ENCODE measurements around the gene TEX51. TPM values are rescaled to one million over a fixed set of nuclear protein-coding genes. Genes with fewer than 3 reads are reported as not detected.

Gene TEX51
- total and polyA plus RNA-seq, 2 experiments from 2014 or later: not detected

GRCh38 chr2:126858436-126858835, 40.3 kb upstream of the TEX51 start:
- DNase-seq (ENCODE audit: low read depth in 1 of 2, low spot score in 1 of 2): no peak
- TF ChIP-seq CTCF (IDR thresholded peaks at IDR 0.05; ENCODE audit: low read depth, low read length): no peak
- no peaks in the 10 kb centered on the region for H3K36me3 ChIP-seq
- H3K4me1 ChIP-seq (ENCODE audit: low read depth): peaks cover 8% of the 10 kb centered on the region
- no peaks in the 10 kb centered on the region for H3K9me3 ChIP-seq (ENCODE audit: low read depth)
- no peak overlapping the region for H3K4me3 ChIP-seq
- H3K27ac ChIP-seq: no peak overlapping the region
- no peaks in the 10 kb centered on the region for H3K27me3 ChIP-seq

- Histone ChIP-seq H3K36me3 (no peaks in the 10 kb centered on the region), H3K4me3 (no peak overlapping the region), H3K27me3 (no peaks in the 10 kb centered on the region), H3K9me3 (ENCODE audit: low read depth) (no peaks in the 10 kb centered on the region), H3K27ac (no peak overlapping the region), H3K4me1 (ENCODE audit: low read depth) (peaks cover 8% of the 10 kb centered on the region)
- no peak for TF ChIP-seq CTCF (IDR thresholded peaks at IDR 0.05; ENCODE audit: low read depth, low read length)
- no peak for DNase-seq (ENCODE audit: low read depth in 1 of 2, low spot score in 1 of 2)
These were observed 39.7 kb upstream of the TEX51 start for GRCh38 chr2:126858991-126859390.

- H3K36me3 ChIP-seq: no peaks in the 10 kb centered on the region
- H3K4me3 ChIP-seq: no peak overlapping the region
- TF ChIP-seq CTCF (IDR thresholded peaks at IDR 0.05; ENCODE audit: low read depth, low read length): no peak
- H3K9me3 ChIP-seq (ENCODE audit: low read depth): no peaks in the 10 kb centered on the region
- peaks cover 8% of the 10 kb centered on the region for H3K4me1 ChIP-seq (ENCODE audit: low read depth)
- no peak overlapping the region for H3K27ac ChIP-seq
- no peak for DNase-seq (ENCODE audit: low read depth in 1 of 2, low spot score in 1 of 2)
- no peaks in the 10 kb centered on the region for H3K27me3 ChIP-seq
These were observed 39.1 kb upstream of the TEX51 start for GRCh38 chr2:126859631-126860030.

GRCh38 chr2:126860385-126860784, 38.3 kb upstream of the TEX51 start:
- Histone ChIP-seq H3K36me3 (no peaks in the 10 kb centered on the region), H3K9me3 (ENCODE audit: low read depth) (no peaks in the 10 kb centered on the region), H3K4me3 (no peak overlapping the region), H3K27ac (no peak overlapping the region), H3K4me1 (ENCODE audit: low read depth) (peaks cover 8% of the 10 kb centered on the region), H3K27me3 (no peaks in the 10 kb centered on the region)
- DNase-seq (ENCODE audit: low read depth in 1 of 2, low spot score in 1 of 2): no peak
- TF ChIP-seq CTCF (IDR thresholded peaks at IDR 0.05; ENCODE audit: low read depth, low read length): no peak

- no peaks in the 10 kb centered on the region for H3K36me3 ChIP-seq
- no peaks in the 10 kb centered on the region for H3K9me3 ChIP-seq (ENCODE audit: low read depth)
- no peaks in the 10 kb centered on the region for H3K4me1 ChIP-seq (ENCODE audit: low read depth)
- no peak for DNase-seq (ENCODE audit: low read depth in 1 of 2, low spot score in 1 of 2)
- no peak overlapping the region for H3K27ac ChIP-seq
- TF ChIP-seq CTCF (IDR thresholded peaks at IDR 0.05; ENCODE audit: low read depth, low read length): no peak
- H3K27me3 ChIP-seq: no peaks in the 10 kb centered on the region
- H3K4me3 ChIP-seq: no peak overlapping the region
These were observed 36.0 kb upstream of the TEX51 start for GRCh38 chr2:126862730-126863129.
